Spinal cord (tissue), 10 donors: ENCODE measurements around the gene LAPTM4A. TPM values are rescaled to one million over a fixed set of nuclear protein-coding genes. Genes with fewer than 3 reads are reported as not detected.

ENCODE experiments used
- DNase-seq, 6 donors: peaks; one replicate each; pipeline versions ENCODE4 v3.0.0 to v3.0.0-alpha.2; 2013 to 2015; ENCODE audit warnings: low spot score in 6 of 6, low read depth in 4 of 6
- H3K27ac ChIP-seq: one replicate; pipeline ENCODE4 v1.5.1; 2013; ENCODE audit warnings: low read depth, low read length, control low read depth
- H3K27me3 ChIP-seq: one replicate; pipeline ENCODE4 v1.6.1; 2013; ENCODE audit warnings: low read length; ENCODE audit not compliant: control insufficient read depth, insufficient read depth
- H3K36me3 ChIP-seq: one replicate; pipeline ENCODE4 v1.6.1; 2013; ENCODE audit warnings: low read length; ENCODE audit not compliant: control insufficient read depth, insufficient read depth
- H3K4me1 ChIP-seq: one replicate; pipeline ENCODE4 v1.6.1; 2013; ENCODE audit warnings: low read length; ENCODE audit not compliant: control insufficient read depth, insufficient read depth
- H3K4me3 ChIP-seq: one replicate; pipeline ENCODE4 v1.5.1; 2013; ENCODE audit warnings: low read depth, low read length, control low read depth
- H3K9me3 ChIP-seq: one replicate; pipeline ENCODE4 v1.6.1; 2013; ENCODE audit warnings: low read length; ENCODE audit not compliant: control insufficient read depth, insufficient read depth
- WGBS: methylation state at CpG from one replicate; pipeline ENCODE4 v1.1.5; 2013; ENCODE audit warnings: missing lambda C conversion rate; ENCODE audit not compliant: insufficient coverage; 5-methylcytosine and 5-hydroxymethylcytosine counted together
- polyA plus RNA-seq, 2 donors: library from polyadenylated mRNA; unstranded; fragments of 120-200 nt; gene quantifications; one replicate each; pipeline ENCODE4 v1.2.1, GENCODE V29; 2013; ENCODE audit not compliant: insufficient read length in 2 of 2
- total RNA-seq, 2 donors: library from RNA; depleted of rRNA in 1 of 2; stranded (reverse); fragments of 120-200 nt in 1 of 2; fragments of >200 nt in 1 of 2; gene quantifications; one replicate each; pipeline versions ENCODE4 v1.2.3 to v1.2.4, GENCODE V29; 2013 to 2014
- donor health status: healthy.

The LAPTM4A gene
- total and polyA plus RNA-seq, 4 donors: 159 to 208 (median 180) TPM

GRCh38 chr2:20067992-20068584, 16.7 kb upstream of the LAPTM4A start:
- Histone ChIP-seq H3K4me3 (no peak overlapping the region), H3K36me3 (no peaks in the 10 kb centered on the region), H3K4me1 (peaks cover 21% of the 10 kb centered on the region), H3K9me3 (peaks cover 2% of the 10 kb centered on the region), H3K27me3 (no peaks in the 10 kb centered on the region), H3K27ac (no peak overlapping the region)
- DNase-seq: no peak
- 75% methylated on average over 2 of the region's 3 CpGs for WGBS

- WGBS: 34% methylated on average over 5 of the region's 6 CpGs
- no peak overlapping the region for H3K4me3 ChIP-seq
- H3K36me3 ChIP-seq: no peaks in the 10 kb centered on the region
- no peaks in the 10 kb centered on the region for H3K27me3 ChIP-seq
- H3K9me3 ChIP-seq: peaks cover 2% of the 10 kb centered on the region
- peak overlapping the region; percentile 26 for H3K27ac ChIP-seq
- H3K4me1 ChIP-seq: peaks cover 17% of the 10 kb centered on the region
- DNase-seq: peak in 3 of 6 donors; percentile 45 to 83 (median 82)
These were observed 14.6 kb upstream of the LAPTM4A start for GRCh38 chr2:20065885-20066602.

GRCh38 chr2:20064841-20065240, 13.4 kb upstream of the LAPTM4A start:
- H3K27me3 ChIP-seq: no peaks in the 10 kb centered on the region
- no peaks in the 10 kb centered on the region for H3K36me3 ChIP-seq
- H3K9me3 ChIP-seq: peaks cover 2% of the 10 kb centered on the region
- peaks cover 13% of the 10 kb centered on the region for H3K4me1 ChIP-seq
- no peak overlapping the region for H3K4me3 ChIP-seq
- no peak overlapping the region for H3K27ac ChIP-seq
- DNase-seq: no peak

GRCh38 chr2:20064421-20064820, 13.0 kb upstream of the LAPTM4A start:
- Histone ChIP-seq H3K4me1 (peaks cover 13% of the 10 kb centered on the region), H3K36me3 (no peaks in the 10 kb centered on the region), H3K4me3 (no peak overlapping the region), H3K27me3 (no peaks in the 10 kb centered on the region), H3K27ac (no peak overlapping the region), H3K9me3 (peaks cover 2% of the 10 kb centered on the region)
- no peak for DNase-seq
- 100% methylated on average over 2 of the region's 3 CpGs for WGBS

GRCh38 chr2:20062615-20063545, 11.5 kb upstream of the LAPTM4A start:
- 82% methylated on average over 3 of the region's 11 CpGs for WGBS
- peak in 1 of 6 donors; percentile 66 for DNase-seq
- Histone ChIP-seq H3K4me1 (peaks cover 13% of the 10 kb centered on the region), H3K4me3 (no peak overlapping the region), H3K9me3 (peaks cover 2% of the 10 kb centered on the region), H3K36me3 (no peaks in the 10 kb centered on the region), H3K27me3 (no peaks in the 10 kb centered on the region), H3K27ac (peak overlapping the region; percentile 69)

GRCh38 chr2:20061940-20062339, 10.5 kb upstream of the LAPTM4A start:
- Histone ChIP-seq H3K4me3 (no peak overlapping the region), H3K4me1 (peaks cover 13% of the 10 kb centered on the region), H3K9me3 (no peaks in the 10 kb centered on the region), H3K27me3 (no peaks in the 10 kb centered on the region), H3K36me3 (no peaks in the 10 kb centered on the region), H3K27ac (peak overlapping the region; percentile 69)
- WGBS: 94% methylated on average over 5 of the region's 5 CpGs
- DNase-seq: no peak

GRCh38 chr2:20061476-20061875, 10.0 kb upstream of the LAPTM4A start:
- peaks cover 12% of the 10 kb centered on the region for H3K4me1 ChIP-seq
- H3K36me3 ChIP-seq: no peaks in the 10 kb centered on the region
- no peak for DNase-seq
- H3K9me3 ChIP-seq: no peaks in the 10 kb centered on the region
- H3K27me3 ChIP-seq: no peaks in the 10 kb centered on the region
- peak overlapping the region; percentile 69 for H3K27ac ChIP-seq
- H3K4me3 ChIP-seq: no peak overlapping the region
- WGBS: no CpG with 5 or more reads among the region's 3 CpGs

- H3K9me3 ChIP-seq: no peaks in the 10 kb centered on the region
- H3K36me3 ChIP-seq: no peaks in the 10 kb centered on the region
- peak in 1 of 6 donors; percentile 82 for DNase-seq
- no peaks in the 10 kb centered on the region for H3K27me3 ChIP-seq
- WGBS: no CpG with 5 or more reads among the region's 1 CpG
- no peak overlapping the region for H3K27ac ChIP-seq
- peaks cover 5% of the 10 kb centered on the region for H3K4me1 ChIP-seq
- H3K4me3 ChIP-seq: no peak overlapping the region
These were observed 8.7 kb upstream of the LAPTM4A start for GRCh38 chr2:20060106-20060505.

- DNase-seq: no peak
These were observed 5.8 kb upstream of the LAPTM4A start for GRCh38 chr2:20057268-20057667.

More at GRCh38 chr2:20057268-20057667, 5.8 kb upstream of the LAPTM4A start:
- no CpG with 5 or more reads among the region's 1 CpG for WGBS
- H3K36me3 ChIP-seq: no peaks in the 10 kb centered on the region
- no peak overlapping the region for H3K4me3 ChIP-seq
- H3K27me3 ChIP-seq: no peaks in the 10 kb centered on the region
- H3K9me3 ChIP-seq: no peaks in the 10 kb centered on the region
- peaks cover 5% of the 10 kb centered on the region for H3K4me1 ChIP-seq
- no peak overlapping the region for H3K27ac ChIP-seq
